ENCODE measurements around the gene OGFOD3. TPM values are rescaled to one million over a fixed set of nuclear protein-coding genes. Genes with fewer than 3 reads are reported as not detected.

The OGFOD3 gene
- total RNA-seq, 4 donors from 2014 or later = 12.4 to 30.1 (median 24.0) TPM

- no peaks in the 10 kb centered on the region for H3K9me3 ChIP-seq
- peak overlapping the region; percentile 87 to 100 (median 92) for H3K27ac ChIP-seq
- peaks cover 0 to 23% (median 0%) of the 10 kb centered on the region in 3 donors for H3K36me3 ChIP-seq
- peak overlapping the region; percentile 72 to 98 (median 86) for H3K4me3 ChIP-seq
- TF ChIP-seq POLR2A (IDR thresholded peaks at IDR 0.05) (no peak), CTCF (IDR thresholded peaks at IDR 0.05) (no peak)
- DNase-seq = peak; percentile 57 to 98 (median 96)
- H3K4me1 ChIP-seq = peaks cover 0 to 23% (median 15%) of the 10 kb centered on the region in 4 donors
- no peaks in the 10 kb centered on the region for H3K27me3 ChIP-seq
Measured at GRCh38 chr17:82449131-82449882, 30.9 kb upstream of the OGFOD3 start.

- Histone ChIP-seq H3K27ac (peak overlapping the region in 1 of 4 donors; percentile 65), H3K4me1 (peaks cover 0 to 23% (median 15%) of the 10 kb centered on the region in 4 donors)
Measured at GRCh38 chr17:82447876-82448275, 29.5 kb upstream of the OGFOD3 start.

GRCh38 chr17:82446649-82447048, 28.3 kb upstream of the OGFOD3 start:
- no peak overlapping the region for H3K4me3 ChIP-seq
- H3K36me3 ChIP-seq = peaks cover 0 to 47% (median 0%) of the 10 kb centered on the region in 3 donors
- peak overlapping the region in 1 of 4 donors; percentile 26 for H3K27ac ChIP-seq
- no peak for DNase-seq
- H3K9me3 ChIP-seq = no peaks in the 10 kb centered on the region
- TF ChIP-seq CTCF (IDR thresholded peaks at IDR 0.05) = no peak
- TF ChIP-seq POLR2A (IDR thresholded peaks at IDR 0.05) = no peak
- peaks cover 0 to 29% (median 15%) of the 10 kb centered on the region in 4 donors for H3K4me1 ChIP-seq
- no peaks in the 10 kb centered on the region for H3K27me3 ChIP-seq

More at GRCh38 chr17:82447876-82448275, 29.5 kb upstream of the OGFOD3 start:
- Histone ChIP-seq H3K27me3 (no peaks in the 10 kb centered on the region), H3K9me3 (no peaks in the 10 kb centered on the region), H3K36me3 (peaks cover 0 to 36% (median 0%) of the 10 kb centered on the region in 3 donors), H3K4me3 (no peak overlapping the region)
- no peak for DNase-seq
- TF ChIP-seq CTCF (IDR thresholded peaks at IDR 0.05) (no peak), POLR2A (IDR thresholded peaks at IDR 0.05) (no peak)

GRCh38 chr17:82446124-82446523, 27.7 kb upstream of the OGFOD3 start:
- no peaks in the 10 kb centered on the region for H3K9me3 ChIP-seq
- H3K4me1 ChIP-seq = peaks cover 0 to 34% (median 14%) of the 10 kb centered on the region in 4 donors
- peak overlapping the region in 1 of 4 donors; percentile 31 for H3K27ac ChIP-seq
- H3K36me3 ChIP-seq = peaks cover 0 to 48% (median 0%) of the 10 kb centered on the region in 3 donors
- H3K4me3 ChIP-seq = no peak overlapping the region
- no peaks in the 10 kb centered on the region for H3K27me3 ChIP-seq
- DNase-seq = no peak
- TF ChIP-seq POLR2A (IDR thresholded peaks at IDR 0.05) = no peak
- TF ChIP-seq CTCF (IDR thresholded peaks at IDR 0.05) = no peak

GRCh38 chr17:82445542-82445941, 27.2 kb upstream of the OGFOD3 start:
- DNase-seq = no peak
- Histone ChIP-seq H3K9me3 (no peaks in the 10 kb centered on the region), H3K4me1 (peaks cover 0 to 40% (median 16%) of the 10 kb centered on the region in 4 donors), H3K4me3 (no peak overlapping the region), H3K27me3 (no peaks in the 10 kb centered on the region), H3K36me3 (peaks cover 0 to 48% (median 0%) of the 10 kb centered on the region in 3 donors), H3K27ac (peak overlapping the region in 1 of 4 donors; percentile 31)
- no peak for TF ChIP-seq POLR2A (IDR thresholded peaks at IDR 0.05)
- no peak for TF ChIP-seq CTCF (IDR thresholded peaks at IDR 0.05)

Data from Peyer's patch (tissue), 4 donors.